ENCODE measurements around the gene ADISSP.
A peak's percentile ranks its signal among the peaks of the same experiment; 100 is the strongest.

ADISSP gene

DNA sequence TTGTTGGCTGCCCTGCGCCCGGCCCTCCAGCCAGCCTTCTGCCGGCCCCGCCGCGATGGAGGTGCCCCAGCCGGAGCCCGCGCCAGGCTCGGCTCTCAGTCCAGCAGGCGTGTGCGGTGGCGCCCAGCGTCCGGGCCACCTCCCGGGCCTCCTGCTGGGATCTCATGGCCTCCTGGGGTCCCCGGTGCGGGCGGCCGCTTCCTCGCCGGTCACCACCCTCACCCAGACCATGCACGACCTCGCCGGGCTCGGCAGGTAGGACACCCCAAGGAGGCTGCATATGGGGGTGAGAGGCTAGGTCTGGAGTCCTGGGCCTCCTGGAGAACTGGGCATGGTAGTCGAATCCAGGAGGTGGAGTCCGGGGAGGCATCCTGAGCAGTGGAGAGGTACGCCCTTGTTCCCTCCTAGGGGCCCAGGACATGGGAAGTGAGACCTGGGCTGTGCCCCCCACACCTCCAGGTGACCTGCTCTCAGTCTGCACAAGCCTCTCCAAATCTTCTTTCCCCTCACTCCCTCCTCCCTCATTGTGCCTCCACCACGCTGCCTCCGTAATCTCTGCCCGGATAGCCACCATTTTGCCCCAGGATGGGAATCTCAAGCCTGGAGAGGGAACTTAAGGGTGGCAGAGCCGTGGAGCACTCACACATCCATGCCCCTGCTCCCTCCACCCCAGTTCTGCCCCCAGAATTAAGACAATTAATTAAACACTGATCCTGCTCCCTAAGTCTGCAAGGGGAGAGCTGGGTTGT, 29.1 kb upstream of the ADISSP start:
- TF ChIP-seq SIN3A (IDR thresholded peaks at IDR 0.05; ENCODE audit: borderline replicate concordance, insufficient read depth, low read length) = no peak
- no peak for TF ChIP-seq TAF1 (IDR thresholded peaks at IDR 0.05; ENCODE audit: borderline replicate concordance, insufficient read depth, low read length)
- no peak for TF ChIP-seq FOXP2 (optimal IDR thresholded peaks at IDR 0.05; ENCODE audit: borderline replicate concordance, extremely low read depth, extremely low read length, insufficient read depth)
- TF ChIP-seq POLR2AphosphoS5 (IDR thresholded peaks at IDR 0.05; ENCODE audit: low read depth, low read length) = no peak
- no peak for TF ChIP-seq REST (IDR thresholded peaks at IDR 0.05; ENCODE audit: insufficient read depth in 1 of 2, low read depth in 2 of 2, low read length in 2 of 2)

- TF ChIP-seq REST (IDR thresholded peaks at IDR 0.05; ENCODE audit: insufficient read depth in 1 of 2, low read depth in 2 of 2, low read length in 2 of 2) = no peak
- 0 out of 2 replicates have a peak, but pooled peaks have one; percentile 40 for TF ChIP-seq TAF1 (IDR thresholded peaks at IDR 0.05; ENCODE audit: borderline replicate concordance, insufficient read depth, low read length)
- TF ChIP-seq POLR2AphosphoS5 (IDR thresholded peaks at IDR 0.05; ENCODE audit: low read depth, low read length) = peak; percentile 76
- no peak for TF ChIP-seq FOXP2 (optimal IDR thresholded peaks at IDR 0.05; ENCODE audit: borderline replicate concordance, extremely low read depth, extremely low read length, insufficient read depth)
- 0 out of 2 replicates have a peak, but pooled peaks have one; percentile 35 for TF ChIP-seq SIN3A (IDR thresholded peaks at IDR 0.05; ENCODE audit: borderline replicate concordance, insufficient read depth, low read length)
Measured at GRCh38 chr20:3795511-3796468, 28.2 kb upstream of the ADISSP start, which contains the start of gene CDC25B. Gene CDC25B (plus strand): TSS chr20:3796310. CDS start chr20:3796532, 222 bp downstream.

- TF ChIP-seq SIN3A (IDR thresholded peaks at IDR 0.05; ENCODE audit: borderline replicate concordance, insufficient read depth, low read length) (no peak), TAF1 (IDR thresholded peaks at IDR 0.05; ENCODE audit: borderline replicate concordance, insufficient read depth, low read length) (no peak), REST (IDR thresholded peaks at IDR 0.05; ENCODE audit: insufficient read depth in 1 of 2, low read depth in 2 of 2, low read length in 2 of 2) (no peak), FOXP2 (optimal IDR thresholded peaks at IDR 0.05; ENCODE audit: borderline replicate concordance, extremely low read depth, extremely low read length, insufficient read depth) (no peak), POLR2AphosphoS5 (IDR thresholded peaks at IDR 0.05; ENCODE audit: low read depth, low read length) (no peak)
Measured at GRCh38 chr20:3794701-3795420, 27.3 kb upstream of the ADISSP start.

DNA sequence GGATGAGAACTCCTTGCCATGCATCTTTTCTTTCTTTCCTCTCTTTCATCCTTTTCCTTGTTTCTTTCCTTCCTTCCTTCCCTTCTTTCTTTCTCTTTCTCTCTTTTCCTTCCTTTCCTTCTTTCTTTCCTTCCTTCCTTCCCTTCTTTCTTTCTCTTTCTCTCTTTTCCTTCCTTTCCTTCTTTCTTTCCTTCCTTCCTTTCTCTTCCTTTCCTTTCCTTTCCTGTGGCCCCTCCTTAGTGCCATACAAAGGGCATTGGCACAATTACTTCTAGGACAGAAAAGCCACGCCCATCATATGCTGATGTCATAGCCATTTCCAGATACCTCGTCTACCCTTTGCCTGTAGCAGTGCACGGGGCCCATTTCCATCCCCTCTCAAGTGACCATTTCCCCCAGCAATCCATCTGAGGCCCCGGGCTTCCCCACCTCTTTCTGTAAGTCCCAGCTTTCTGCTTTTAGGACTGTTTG, 21.2 kb upstream of the ADISSP start:
- TF ChIP-seq SIN3A (IDR thresholded peaks at IDR 0.05; ENCODE audit: borderline replicate concordance, insufficient read depth, low read length) (no peak), FOXP2 (optimal IDR thresholded peaks at IDR 0.05; ENCODE audit: borderline replicate concordance, extremely low read depth, extremely low read length, insufficient read depth) (no peak), TAF1 (IDR thresholded peaks at IDR 0.05; ENCODE audit: borderline replicate concordance, insufficient read depth, low read length) (no peak), POLR2AphosphoS5 (IDR thresholded peaks at IDR 0.05; ENCODE audit: low read depth, low read length) (no peak), REST (IDR thresholded peaks at IDR 0.05; ENCODE audit: insufficient read depth in 1 of 2, low read depth in 2 of 2, low read length in 2 of 2) (no peak)
